RPMI7951 (cell line): ENCODE measurements around the gene NAALADL1. TPM values are rescaled to one million over a fixed set of nuclear protein-coding genes. Genes with fewer than 3 reads are reported as not detected.
A peak's percentile ranks its signal among the peaks of the same experiment; 100 is the strongest.
"Not testable (repeated sequence)": the region's sequence is repeated elsewhere in the genome, so short reads cannot be mapped to it uniquely, and the experiment has no call there.

Source experiments
- DNase-seq: peaks from one replicate; pipeline ENCODE4 v3.0.0-alpha.2; 2012; ENCODE audit warnings: low read depth
- total RNA-seq: library from RNA; depleted of rRNA; stranded (reverse); fragments of >200 nt; shearing (Covaris generic); gene quantifications from 2 replicates; pipeline ENCODE4 v1.2.3, GENCODE V29; 2014

The NAALADL1 gene
- total RNA-seq, 1 experiment from 2014 or later: not detected

GRCh38 chr11:65051398-65051858 is 6.9 kb downstream of the NAALADL1 start:
- no peak for DNase-seq

- no peak for DNase-seq
Observed at GRCh38 chr11:65047581-65048422, 10.6 kb downstream of the NAALADL1 start.

- no peak for DNase-seq
Observed at GRCh38 chr11:65045728-65046127, 12.6 kb downstream of the NAALADL1 start.

GRCh38 chr11:65045061-65045460 is 13.3 kb downstream of the NAALADL1 start:
- DNase-seq: no peak

GRCh38 chr11:65043881-65044501 is 14.4 kb downstream of the NAALADL1 start:
- peak; percentile 53 for DNase-seq

- DNase-seq: no peak
Observed at GRCh38 chr11:65042891-65043290, 15.5 kb downstream of the NAALADL1 start.

GRCh38 chr11:65040847-65041622 is 17.3 kb downstream of the NAALADL1 start, which contains the start of gene SAC3D1:
Gene SAC3D1 (plus strand): TSS chr11:65041210. CDS start chr11:65041293, 83 bp downstream.
- peak; percentile 96 for DNase-seq

GRCh38 chr11:65040520-65040846 is 17.9 kb downstream of the NAALADL1 start:
- no peak for DNase-seq

GRCh38 chr11:65036931-65037330 is 21.4 kb downstream of the NAALADL1 start:
- no peak for DNase-seq

- DNase-seq: no peak
Observed at GRCh38 chr11:65035579-65035978, 22.8 kb downstream of the NAALADL1 start.

- no peak for DNase-seq
Observed at GRCh38 chr11:65034423-65034822, 23.9 kb downstream of the NAALADL1 start.

GRCh38 chr11:65032216-65032615 is 26.1 kb downstream of the NAALADL1 start:
- DNase-seq: no peak

GRCh38 chr11:65027213-65028067 is 30.9 kb downstream of the NAALADL1 start, which contains the start of gene SNX15:
Gene SNX15 (plus strand): TSS chr11:65027439. CDS start chr11:65027538, 99 bp downstream.
- DNase-seq: peak; percentile 97

GRCh38 chr11:65026810-65027209 is 31.5 kb downstream of the NAALADL1 start:
- DNase-seq: no peak

- DNase-seq: not testable (repeated sequence)
Observed at GRCh38 chr11:65023502-65023901, 34.9 kb downstream of the NAALADL1 start.

GRCh38 chr11:65021509-65021908 is 36.8 kb downstream of the NAALADL1 start:
- DNase-seq: no peak

GRCh38 chr11:65021003-65021402 is 37.4 kb downstream of the NAALADL1 start:
- no peak for DNase-seq

- no peak for DNase-seq
Observed at GRCh38 chr11:65019824-65020223, 38.5 kb downstream of the NAALADL1 start.

- DNase-seq: no peak
Observed at GRCh38 chr11:65017937-65018336, 40.4 kb downstream of the NAALADL1 start.

- no peak for DNase-seq
Observed at GRCh38 chr11:65016705-65017104, 41.6 kb downstream of the NAALADL1 start.

- DNase-seq: no peak
Observed at GRCh38 chr11:65014726-65015227, 43.6 kb downstream of the NAALADL1 start.
